Neural cell (in vitro differentiated cells): Measurements from ENCODE around the gene ADGRD1. TPM values are rescaled to one million over a fixed set of nuclear protein-coding genes. Genes with fewer than 3 reads are reported as not detected.

ENCODE experiments used
- H2AFZ ChIP-seq: fragments of 200-600, 300-800 bp; sonication (generic), shearing (Covaris generic); 2 replicates; pipeline ENCODE4 v1.6.0; 2014; ENCODE audit warnings: low read depth, mild to moderate bottlenecking, antibody characterized with exemption, low read length, moderate library complexity
- H3F3A ChIP-seq: fragments of 200-600 bp; shearing (Covaris generic); 2 replicates; pipeline ENCODE4 v1.6.1; 2016; ENCODE audit warnings: mild to moderate bottlenecking, moderate library complexity, mixed read lengths, antibody characterized with exemption, low read length; ENCODE audit not compliant: insufficient read depth, poor library complexity, severe bottlenecking
- H3K27ac ChIP-seq: fragments of 200-600, 300-800 bp; sonication (generic), shearing (Covaris generic); 2 replicates; pipeline ENCODE4 v1.5.1; 2014; ENCODE audit warnings: mild to moderate bottlenecking, low read length, moderate library complexity
- H3K27me3 ChIP-seq: fragments of 300-800, 200-600 bp; sonication (generic), shearing (Covaris generic); 2 replicates; pipeline ENCODE4 v1.6.0; 2014; ENCODE audit warnings: mild to moderate bottlenecking, low read depth, low read length, moderate library complexity; ENCODE audit not compliant: insufficient read depth
- H3K36me3 ChIP-seq: fragments of 300-800, 200-600 bp; sonication (generic), shearing (Covaris generic); 2 replicates; pipeline ENCODE4 v1.5.1; 2014; ENCODE audit warnings: mild to moderate bottlenecking, antibody characterized with exemption, low read length, moderate library complexity; ENCODE audit not compliant: insufficient read depth
- H3K4me2 ChIP-seq: fragments of 300-800, 200-600 bp; sonication (generic), shearing (Covaris generic); 2 replicates; pipeline ENCODE4 v1.6.0; 2014; ENCODE audit warnings: mild to moderate bottlenecking, low read length
- H3K4me3 ChIP-seq: fragments of 300-800, 200-600 bp; sonication (generic), shearing (Covaris generic); 2 replicates; pipeline ENCODE4 v1.5.1; 2014; ENCODE audit warnings: mild to moderate bottlenecking, low read length, moderate library complexity
- H3K79me2 ChIP-seq: fragments of 200-600 bp; shearing (Covaris generic); replicated peaks from 2 replicates; pipeline ENCODE4 v1.6.0; 2014; ENCODE audit warnings: mild to moderate bottlenecking, low read length, moderate library complexity; ENCODE audit not compliant: insufficient read depth
- H3K9ac ChIP-seq: fragments of 300-800, 200-600 bp; sonication (generic), shearing (Covaris generic); 2 replicates; pipeline ENCODE4 v1.6.1; 2016; ENCODE audit warnings: mild to moderate bottlenecking, low read length, mixed read lengths
- H3K9me2 ChIP-seq: fragments of 200-600 bp; shearing (Covaris generic); 2 replicates; pipeline ENCODE4 v1.6.1; 2016; ENCODE audit warnings: mild to moderate bottlenecking, low read length, mixed read lengths; ENCODE audit not compliant: insufficient read depth
- H3K9me3 ChIP-seq: fragments of 200-600, 300-800 bp; sonication (generic), shearing (Covaris generic); 2 replicates; pipeline ENCODE4 v1.6.1; 2016; ENCODE audit warnings: mild to moderate bottlenecking, mixed run types, low read length, moderate library complexity, mixed read lengths
- H4K20me1 ChIP-seq: fragments of 200-600 bp; shearing (Covaris generic); 2 replicates; pipeline ENCODE4 v1.6.1; 2016; ENCODE audit warnings: mild to moderate bottlenecking, mixed run types; ENCODE audit not compliant: insufficient read depth
- CTCF ChIP-seq: fragments of 450-650 bp; IDR thresholded peaks from 2 replicates; pipeline ENCODE4 v1.5.1; 2014; ENCODE audit warnings: antibody characterized with exemption, mild to moderate bottlenecking, moderate library complexity; ENCODE audit not compliant: poor library complexity, severe bottlenecking
- EP300 ChIP-seq: fragments of 450-650 bp; conservative IDR thresholded peaks from 2 replicates; pipeline ENCODE4 v1.6.1; 2014; ENCODE audit warnings: antibody characterized with exemption, mild to moderate bottlenecking, moderate library complexity; ENCODE audit not compliant: poor library complexity, severe bottlenecking
- EZH2 ChIP-seq: fragments of 200-600, 300-800 bp; shearing (Covaris generic), sonication (generic); IDR thresholded peaks from 2 replicates; pipeline ENCODE4 v1.6.1; 2014; ENCODE audit warnings: antibody characterized with exemption, low read length, borderline replicate concordance, mild to moderate bottlenecking; ENCODE audit not compliant: insufficient read depth, poor library complexity, severe bottlenecking
- MXI1 ChIP-seq: fragments of 450-650 bp; conservative IDR thresholded peaks from 2 replicates; pipeline ENCODE4 v1.6.1; 2014; ENCODE audit warnings: antibody characterized with exemption, mild to moderate bottlenecking; ENCODE audit not compliant: poor library complexity, severe bottlenecking
- POLR2AphosphoS5 ChIP-seq: IDR thresholded peaks from 2 replicates; pipeline ENCODE4 v1.6.1; 2012
- RAD21 ChIP-seq: fragments of 450-650 bp; conservative IDR thresholded peaks from 2 replicates; pipeline ENCODE4 v1.6.1; 2014; ENCODE audit warnings: antibody characterized with exemption, mild to moderate bottlenecking, moderate library complexity
- SMC3 ChIP-seq: fragments of 450-650 bp; conservative IDR thresholded peaks from 2 replicates; pipeline ENCODE4 v1.6.1; 2014; ENCODE audit warnings: antibody characterized with exemption, mild to moderate bottlenecking, moderate library complexity; ENCODE audit not compliant: poor library complexity
- TAF1 ChIP-seq: IDR thresholded peaks from 2 replicates; pipeline ENCODE4 v1.6.1; 2012; ENCODE audit warnings: low read depth
- polyA plus RNA-seq: library from polyadenylated mRNA; depleted of rRNA; stranded (reverse); fragments of >200 nt; gene quantifications from 2 replicates; pipeline ENCODE4 v1.2.3, GENCODE V29; 2014
- TF ChIP-seq, protein P1 (sequence below): IDR thresholded peaks from 2 replicates; pipeline ENCODE4 v1.6.1; 2012; ENCODE audit warnings: borderline replicate concordance

The ADGRD1 gene
- polyA plus RNA-seq, 1 donor from 2014 or later: 1.7 TPM

DNA sequence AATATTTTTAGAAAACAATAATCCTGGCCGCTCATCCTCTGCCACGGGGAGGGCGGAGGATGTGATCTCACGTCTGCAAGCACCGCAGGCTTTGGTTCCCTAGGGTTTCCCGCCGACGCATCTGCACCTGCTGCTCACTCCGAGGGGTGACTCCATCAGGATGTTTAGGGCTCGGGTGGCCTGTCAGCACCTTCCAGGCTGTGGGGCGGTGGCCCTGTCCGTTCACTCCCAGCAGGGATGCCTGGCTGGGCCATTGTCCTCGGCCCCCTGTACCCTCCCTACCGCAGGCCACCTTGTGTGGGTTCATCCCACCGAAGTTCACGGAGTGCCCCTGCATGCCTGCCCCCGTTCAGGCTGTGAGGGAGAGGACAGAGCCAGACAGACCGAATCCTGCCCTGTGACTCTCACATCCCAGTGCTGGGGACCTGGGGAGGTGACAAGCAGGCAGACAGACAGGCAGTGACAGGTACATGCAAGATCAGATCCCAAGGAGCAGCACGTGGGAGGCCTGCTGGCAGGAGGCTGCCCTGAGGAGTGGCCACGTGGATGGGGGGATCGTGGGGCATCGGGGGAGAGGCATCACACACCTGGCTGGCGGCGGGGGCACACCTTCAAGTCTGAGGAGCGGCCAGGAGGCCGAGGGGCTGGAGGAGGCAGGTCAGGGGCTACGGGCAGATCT is 112.6 kb downstream of the ADGRD1 start:
- Histone ChIP-seq H3K79me2 (no peaks in the 10 kb centered on the region), H3K27ac (no peak overlapping the region)

GRCh38 chr12:131066886-131067490 is 113.3 kb downstream of the ADGRD1 start:
- TF ChIP-seq SMC3 (no peak), TAF1 (no peak), CTCF (no peak)
- Histone ChIP-seq H3K9ac (no peak overlapping the region), H3K27ac (no peak overlapping the region), H3K79me2 (no peaks in the 10 kb centered on the region), H3F3A (no peaks in the 10 kb centered on the region), H4K20me1 (no peaks in the 10 kb centered on the region), H3K4me2 (no peak overlapping the region), H3K9me2 (no peaks in the 10 kb centered on the region), H3K27me3 (no peaks in the 10 kb centered on the region), H2AFZ (no peak overlapping the region), H3K9me3 (no peaks in the 10 kb centered on the region), H3K4me3 (no peak overlapping the region), H3K36me3 (no peaks in the 10 kb centered on the region)

More for the DNA sequence above, 112.6 kb downstream of the ADGRD1 start:
- TF ChIP-seq RAD21 (no peak), EZH2 (no peak), POLR2AphosphoS5 (no peak), CTCF (no peak), SMC3 (no peak), MXI1 (no peak), EP300 (no peak), TAF1 (no peak)
- TF ChIP-seq, protein P1, sequence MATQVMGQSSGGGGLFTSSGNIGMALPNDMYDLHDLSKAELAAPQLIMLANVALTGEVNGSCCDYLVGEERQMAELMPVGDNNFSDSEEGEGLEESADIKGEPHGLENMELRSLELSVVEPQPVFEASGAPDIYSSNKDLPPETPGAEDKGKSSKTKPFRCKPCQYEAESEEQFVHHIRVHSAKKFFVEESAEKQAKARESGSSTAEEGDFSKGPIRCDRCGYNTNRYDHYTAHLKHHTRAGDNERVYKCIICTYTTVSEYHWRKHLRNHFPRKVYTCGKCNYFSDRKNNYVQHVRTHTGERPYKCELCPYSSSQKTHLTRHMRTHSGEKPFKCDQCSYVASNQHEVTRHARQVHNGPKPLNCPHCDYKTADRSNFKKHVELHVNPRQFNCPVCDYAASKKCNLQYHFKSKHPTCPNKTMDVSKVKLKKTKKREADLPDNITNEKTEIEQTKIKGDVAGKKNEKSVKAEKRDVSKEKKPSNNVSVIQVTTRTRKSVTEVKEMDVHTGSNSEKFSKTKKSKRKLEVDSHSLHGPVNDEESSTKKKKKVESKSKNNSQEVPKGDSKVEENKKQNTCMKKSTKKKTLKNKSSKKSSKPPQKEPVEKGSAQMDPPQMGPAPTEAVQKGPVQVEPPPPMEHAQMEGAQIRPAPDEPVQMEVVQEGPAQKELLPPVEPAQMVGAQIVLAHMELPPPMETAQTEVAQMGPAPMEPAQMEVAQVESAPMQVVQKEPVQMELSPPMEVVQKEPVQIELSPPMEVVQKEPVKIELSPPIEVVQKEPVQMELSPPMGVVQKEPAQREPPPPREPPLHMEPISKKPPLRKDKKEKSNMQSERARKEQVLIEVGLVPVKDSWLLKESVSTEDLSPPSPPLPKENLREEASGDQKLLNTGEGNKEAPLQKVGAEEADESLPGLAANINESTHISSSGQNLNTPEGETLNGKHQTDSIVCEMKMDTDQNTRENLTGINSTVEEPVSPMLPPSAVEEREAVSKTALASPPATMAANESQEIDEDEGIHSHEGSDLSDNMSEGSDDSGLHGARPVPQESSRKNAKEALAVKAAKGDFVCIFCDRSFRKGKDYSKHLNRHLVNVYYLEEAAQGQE: no peak
- Histone ChIP-seq H3K9ac (no peak overlapping the region), H3F3A (no peaks in the 10 kb centered on the region), H3K9me3 (no peaks in the 10 kb centered on the region), H3K27me3 (no peaks in the 10 kb centered on the region), H2AFZ (no peak overlapping the region), H3K4me3 (no peak overlapping the region), H4K20me1 (no peaks in the 10 kb centered on the region), H3K36me3 (no peaks in the 10 kb centered on the region), H3K9me2 (no peaks in the 10 kb centered on the region), H3K4me2 (no peak overlapping the region)
